GM19023 (cell line): ENCODE results near the gene SIPA1L3.
"Not testable (repeated sequence)": the region's sequence is repeated elsewhere in the genome, so short reads cannot be mapped to it uniquely, and the experiment has no call there.

Experiments
- ATAC-seq: cut with Tn5 transposase; IDR thresholded peaks from one replicate; pipeline ENCODE4 v1.9.1; 2021; ENCODE audit warnings: mild to moderate bottlenecking, moderate library complexity; ENCODE audit not compliant: unreplicated experiment

Gene SIPA1L3

GRCh38 chr19:38018694-38019395 lies 111.8 kb downstream of the SIPA1L3 start:
- no peak for ATAC-seq

GRCh38 chr19:38019396-38019724 lies 112.4 kb downstream of the SIPA1L3 start:
- no peak for ATAC-seq

- ATAC-seq, result no peak
Observed at GRCh38 chr19:38020311-38020710, 113.3 kb downstream of the SIPA1L3 start.

GRCh38 chr19:38021352-38021751 lies 114.3 kb downstream of the SIPA1L3 start:
- ATAC-seq, result no peak

DNA sequence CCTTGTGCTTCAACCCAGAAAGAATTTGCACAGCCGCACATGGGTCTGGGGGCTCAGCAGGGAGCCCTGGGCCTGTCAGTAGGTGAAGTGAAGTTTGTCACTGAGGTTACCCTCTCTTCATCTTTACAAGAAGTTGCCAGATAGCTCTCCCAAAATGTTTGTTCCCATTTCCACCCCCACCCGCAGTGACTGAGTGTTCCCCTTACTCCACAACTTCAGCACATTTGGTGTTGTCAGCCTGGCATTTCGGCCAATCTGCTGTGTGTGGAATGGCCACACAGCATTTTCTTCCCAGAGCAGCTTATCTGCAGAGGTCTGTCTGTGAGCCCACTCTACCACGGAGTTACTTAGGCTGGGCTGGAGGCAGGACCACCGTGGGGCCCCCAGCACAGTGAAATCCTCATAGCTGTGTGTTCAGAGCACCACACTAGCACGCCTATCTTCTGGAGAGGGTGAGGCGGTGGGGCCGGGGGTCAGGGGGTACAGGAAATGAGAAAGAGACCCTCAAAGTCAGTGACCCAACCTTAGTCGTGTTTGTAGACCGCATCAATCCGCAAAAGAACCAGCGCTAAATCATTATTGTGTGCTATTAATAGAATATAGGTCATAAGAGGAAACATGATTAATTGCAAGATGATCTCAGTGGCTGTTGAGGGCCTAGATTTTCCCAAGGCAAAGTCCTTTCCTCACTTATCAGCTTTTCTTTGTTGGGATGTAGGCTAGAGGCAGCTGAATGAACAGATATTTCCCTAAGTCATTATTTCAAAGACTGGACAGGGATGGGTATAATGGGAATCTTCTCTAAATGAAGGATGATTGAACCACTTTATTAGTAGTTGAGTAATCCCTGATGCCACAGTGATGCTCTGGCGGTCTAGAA lies 116.0 kb downstream of the SIPA1L3 start:
- ATAC-seq, result no peak

- ATAC-seq, result no peak
Observed at GRCh38 chr19:38023671-38024541, 116.9 kb downstream of the SIPA1L3 start.

- no peak for ATAC-seq
Observed at GRCh38 chr19:38024992-38025908, 118.2 kb downstream of the SIPA1L3 start.

- no peak for ATAC-seq
Observed at GRCh38 chr19:38025909-38026307, 118.9 kb downstream of the SIPA1L3 start.

GRCh38 chr19:38028913-38029510 lies 122.0 kb downstream of the SIPA1L3 start:
- ATAC-seq, result no peak

DNA sequence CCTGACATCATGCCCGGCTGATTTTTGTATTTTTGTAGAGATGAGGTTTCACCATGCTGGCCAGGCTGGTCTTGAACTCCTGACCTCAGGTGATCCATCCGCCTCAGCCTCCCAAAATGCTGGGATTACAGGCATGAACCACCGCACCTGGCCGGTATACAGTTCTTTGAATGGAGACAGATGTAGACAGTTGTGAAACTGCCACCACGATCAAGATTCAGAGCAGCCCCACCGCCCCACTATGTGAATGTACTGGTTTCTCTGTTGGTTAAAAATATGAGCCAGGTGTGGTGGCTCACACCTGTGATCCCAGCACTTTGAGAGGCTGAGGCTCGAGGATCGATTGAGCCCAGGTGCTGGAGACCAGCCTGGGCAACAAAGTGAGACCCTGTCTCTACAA lies 123.0 kb downstream of the SIPA1L3 start:
- not testable (repeated sequence) for ATAC-seq

- no peak for ATAC-seq
Observed at GRCh38 chr19:38030686-38031422, 123.8 kb downstream of the SIPA1L3 start.

GRCh38 chr19:38031423-38031770 lies 124.4 kb downstream of the SIPA1L3 start:
- ATAC-seq, result no peak

DNA sequence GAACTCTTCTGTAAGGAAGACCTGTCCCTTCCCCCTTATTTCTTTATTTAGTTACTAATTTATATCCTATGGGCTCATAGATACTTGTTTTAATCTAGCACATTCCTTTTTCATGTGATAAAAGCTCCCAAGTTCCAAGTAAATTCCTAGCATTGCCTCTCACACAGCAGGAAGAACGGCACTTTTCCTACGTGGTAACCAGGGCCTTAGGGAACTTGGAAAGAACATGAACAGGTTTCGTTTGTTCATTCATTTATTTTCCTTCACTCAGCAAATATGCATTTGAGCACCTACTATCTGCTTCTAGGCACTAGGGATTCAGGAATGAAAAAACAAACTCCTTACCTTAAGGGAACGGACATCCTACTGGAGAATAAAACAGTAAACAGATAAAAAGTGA lies 125.1 kb downstream of the SIPA1L3 start:
- ATAC-seq, result no peak

- no peak for ATAC-seq
Observed at GRCh38 chr19:38032951-38033350, 125.9 kb downstream of the SIPA1L3 start.

DNA sequence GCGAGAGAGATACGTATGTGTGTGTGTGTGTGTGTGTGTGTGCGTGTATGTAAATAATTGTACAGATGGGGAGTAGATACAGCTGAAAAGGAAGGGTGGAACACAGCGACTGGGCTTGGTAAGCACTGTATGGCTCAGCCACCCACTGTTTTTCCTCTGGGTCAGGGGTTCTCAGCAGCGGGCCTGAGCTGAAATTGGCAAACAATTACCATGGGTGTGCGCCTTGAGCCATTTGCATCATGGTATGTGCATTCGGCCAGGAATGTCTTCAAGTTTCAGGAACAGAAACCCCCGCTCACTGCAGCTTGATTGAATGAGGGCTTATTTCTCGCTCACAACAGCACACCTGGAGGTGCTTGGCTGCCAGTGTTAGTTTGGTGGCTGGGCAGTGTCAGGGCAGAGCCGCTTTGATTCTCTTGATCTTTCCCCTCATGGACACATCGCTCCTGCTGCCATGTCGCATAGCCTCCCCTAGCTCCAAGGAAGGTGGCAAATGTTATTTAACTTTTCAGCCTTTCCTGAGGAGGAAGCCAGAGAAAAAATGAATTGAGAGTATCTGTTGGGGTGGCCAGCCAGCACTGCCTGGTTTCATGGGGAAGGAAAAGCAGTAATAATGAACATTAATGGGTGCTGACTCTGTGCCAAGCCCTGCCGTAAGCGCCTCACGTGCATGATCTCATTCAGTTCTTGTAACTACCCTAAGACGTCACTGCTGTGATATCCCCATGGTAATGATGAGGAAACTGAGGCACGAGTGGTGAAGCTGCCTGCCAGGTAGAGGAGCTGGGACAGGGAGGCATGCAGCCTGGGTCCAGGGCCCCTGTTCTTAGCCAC lies 126.9 kb downstream of the SIPA1L3 start:
- peak; percentile 60 for ATAC-seq

- ATAC-seq, result no peak
Observed at GRCh38 chr19:38034492-38034860, 127.5 kb downstream of the SIPA1L3 start.

GRCh38 chr19:38035515-38036495 lies 128.8 kb downstream of the SIPA1L3 start:
- ATAC-seq, result no peak
